Epithelial cell of prostate (primary cell): ENCODE results near the gene SLCO2B1.

Source experiments
- DNase-seq: peaks from one replicate; pipeline ENCODE4 v3.0.0-alpha.2; 2011; ENCODE audit warnings: low read depth, low spot score
- H3K27ac ChIP-seq: fragments of 450-650 bp; 2 replicates; pipeline ENCODE4 v1.5.1; 2017; ENCODE audit warnings: mild to moderate bottlenecking

Gene SLCO2B1

GRCh38 chr11:75189911-75190310, 39.0 kb downstream of the SLCO2B1 start:
- DNase-seq = no peak

DNA sequence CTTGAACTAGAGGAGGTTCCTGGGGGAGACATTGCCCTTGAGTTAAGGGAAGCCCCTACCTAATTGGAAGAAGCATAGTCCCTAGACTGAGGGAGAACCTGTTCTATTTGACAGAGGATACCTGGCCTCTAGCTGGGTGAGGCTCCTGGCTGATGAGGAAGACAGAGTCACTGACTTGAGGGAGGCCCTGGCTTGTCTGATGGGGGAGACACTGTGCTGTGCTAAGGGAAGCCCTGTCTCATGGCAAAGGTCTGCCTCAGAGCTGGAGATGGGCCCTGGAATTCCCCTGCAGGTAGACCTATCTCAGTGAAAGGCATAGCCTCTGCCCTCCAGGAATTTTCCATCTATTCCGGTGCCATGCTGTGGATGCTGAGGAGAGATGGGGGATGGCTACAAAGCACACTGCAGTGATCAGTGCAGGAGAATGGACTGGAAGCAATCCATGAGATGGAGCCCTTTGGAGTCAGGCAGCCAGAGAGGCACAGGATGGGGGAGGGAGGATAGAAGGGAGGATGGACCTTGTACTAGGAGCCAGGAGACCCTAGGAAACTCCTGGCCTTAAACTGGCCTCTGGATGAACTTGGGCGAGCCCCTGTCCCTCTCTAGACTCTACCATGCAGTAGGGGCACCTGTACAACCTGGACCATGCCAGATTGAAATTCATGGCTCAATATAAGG, 39.9 kb downstream of the SLCO2B1 start:
- no peak for DNase-seq
- no peak overlapping the region for H3K27ac ChIP-seq

More at GRCh38 chr11:75189911-75190310, 39.0 kb downstream of the SLCO2B1 start:
- no peak overlapping the region for H3K27ac ChIP-seq

GRCh38 chr11:75191330-75191717, 40.4 kb downstream of the SLCO2B1 start:
- DNase-seq = no peak
- no peak overlapping the region for H3K27ac ChIP-seq

GRCh38 chr11:75193271-75193670, 42.4 kb downstream of the SLCO2B1 start:
- H3K27ac ChIP-seq = no peak overlapping the region
- no peak for DNase-seq

GRCh38 chr11:75193711-75194110, 42.8 kb downstream of the SLCO2B1 start:
- no peak for DNase-seq

DNA sequence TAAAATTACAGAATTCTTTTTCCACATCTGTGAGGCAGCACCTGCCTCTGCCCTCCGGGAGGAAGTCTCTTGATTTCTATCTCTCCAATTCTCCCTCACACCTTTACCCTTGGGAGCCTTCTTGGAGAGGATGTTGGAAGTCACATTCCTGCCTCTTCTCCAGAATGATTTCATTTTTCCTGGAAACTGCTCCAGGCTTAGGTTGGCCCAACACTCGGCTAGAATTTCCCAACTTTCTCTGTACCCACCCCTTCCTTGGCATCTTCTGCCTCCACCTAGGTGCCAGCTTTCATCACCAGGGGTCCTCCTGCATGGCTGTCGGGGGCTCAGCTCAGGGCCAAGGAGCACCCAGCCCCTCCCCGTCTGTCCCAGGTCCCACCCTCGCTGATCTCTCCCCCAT, 43.2 kb downstream of the SLCO2B1 start:
- H3K27ac ChIP-seq = no peak overlapping the region
- DNase-seq = no peak

More at GRCh38 chr11:75193711-75194110, 42.8 kb downstream of the SLCO2B1 start:
- no peak overlapping the region for H3K27ac ChIP-seq

GRCh38 chr11:75195167-75195962, 44.5 kb downstream of the SLCO2B1 start:
- DNase-seq = no peak
- H3K27ac ChIP-seq = no peak overlapping the region

DNA sequence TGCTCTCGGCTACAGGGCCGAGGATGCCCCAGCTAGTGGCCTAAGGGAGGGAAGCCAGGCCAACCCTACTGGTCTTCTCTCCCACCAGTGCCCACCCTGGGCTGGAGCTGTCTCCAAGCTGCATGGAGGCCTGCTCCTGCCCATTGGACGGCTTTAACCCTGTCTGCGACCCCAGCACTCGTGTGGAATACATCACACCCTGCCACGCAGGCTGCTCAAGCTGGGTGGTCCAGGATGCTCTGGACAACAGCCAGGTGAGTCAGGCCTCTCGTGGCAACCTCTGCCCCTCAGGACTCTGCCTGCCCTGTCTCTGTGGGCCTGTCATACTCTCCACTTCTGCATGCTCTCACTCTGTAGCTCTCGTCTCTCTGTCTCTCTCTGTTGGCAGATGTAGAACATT, 45.5 kb downstream of the SLCO2B1 start:
- no peak for DNase-seq
- no peak overlapping the region for H3K27ac ChIP-seq

GRCh38 chr11:75197512-75198277, 46.8 kb downstream of the SLCO2B1 start:
- no peak overlapping the region for H3K27ac ChIP-seq
- DNase-seq = no peak

DNA sequence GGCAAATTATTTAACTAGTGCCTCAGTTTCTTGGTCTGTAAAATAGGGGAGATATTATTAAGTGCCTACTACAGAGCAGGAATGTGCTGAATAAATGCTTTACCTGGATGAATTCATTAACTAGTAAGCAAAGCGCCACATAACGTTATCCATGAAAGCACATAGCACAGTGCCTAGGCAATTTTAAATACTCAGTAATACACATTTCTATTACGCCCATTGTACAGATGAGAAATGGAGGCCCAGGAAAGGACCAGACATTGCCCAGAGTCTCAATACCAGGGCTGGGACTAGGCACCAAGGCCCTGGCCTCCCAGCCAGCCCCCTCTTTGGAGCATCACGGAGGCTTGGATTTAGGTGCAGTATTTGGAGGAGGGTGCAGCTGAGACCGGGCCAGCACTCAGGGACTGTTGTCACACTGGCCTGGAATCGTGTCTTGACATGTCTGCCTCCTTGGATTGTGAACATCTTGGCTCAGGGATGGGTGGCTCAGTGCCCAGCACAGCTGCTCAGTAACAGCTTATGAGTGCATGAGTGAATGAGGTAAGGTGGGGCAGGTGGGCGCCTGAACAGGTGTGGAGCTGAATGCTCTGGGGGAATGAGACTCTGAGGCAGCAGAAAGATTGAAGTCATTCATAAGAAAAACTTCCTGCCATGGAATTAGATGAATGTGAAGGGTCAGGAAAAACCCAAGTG, 47.5 kb downstream of the SLCO2B1 start:
- DNase-seq = no peak
- no peak overlapping the region for H3K27ac ChIP-seq

DNA sequence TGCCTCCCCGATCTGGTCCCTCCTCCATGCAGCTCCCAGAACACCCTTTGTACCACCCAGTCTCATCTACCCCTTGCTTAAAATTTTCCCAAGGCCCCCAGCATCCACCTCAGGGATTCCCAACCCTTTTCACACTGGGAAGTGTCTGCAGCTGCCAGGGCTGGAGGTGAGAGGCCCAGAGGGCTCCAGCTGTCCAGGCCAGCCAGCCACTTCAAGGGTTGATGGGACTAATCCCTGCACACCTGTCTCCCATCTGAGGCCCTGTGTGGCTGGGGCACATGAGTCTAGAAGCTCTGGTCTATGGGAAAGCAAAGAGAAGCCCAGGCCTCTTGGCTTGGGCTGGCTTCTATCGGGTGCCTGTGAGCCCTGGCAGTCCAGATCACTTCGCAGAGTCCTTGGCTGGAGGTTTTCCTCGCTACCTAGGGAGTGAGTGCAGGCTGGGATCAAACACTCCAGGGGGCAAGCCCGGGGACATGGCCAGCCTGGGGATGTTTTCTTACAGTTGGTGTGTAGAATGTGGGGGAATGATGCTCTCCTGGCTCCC, 48.6 kb downstream of the SLCO2B1 start:
- no peak for DNase-seq
- H3K27ac ChIP-seq = no peak overlapping the region

DNA sequence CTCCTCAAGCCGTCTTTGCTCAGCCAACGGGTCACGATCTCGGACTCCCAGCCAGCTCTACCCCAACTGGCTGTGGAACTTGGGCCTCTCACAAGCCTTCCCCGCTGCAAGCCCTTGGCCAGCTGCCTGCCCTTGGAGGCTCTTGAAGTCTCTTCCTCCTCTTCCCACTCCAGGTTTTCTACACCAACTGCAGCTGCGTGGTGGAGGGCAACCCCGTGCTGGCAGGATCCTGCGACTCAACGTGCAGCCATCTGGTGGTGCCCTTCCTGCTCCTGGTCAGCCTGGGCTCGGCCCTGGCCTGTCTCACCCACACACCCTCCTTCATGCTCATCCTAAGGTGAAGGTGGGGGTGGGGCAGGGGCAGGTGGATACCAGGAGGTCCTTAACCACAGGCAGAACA, 49.1 kb downstream of the SLCO2B1 start:
- DNase-seq = no peak
- no peak overlapping the region for H3K27ac ChIP-seq

DNA sequence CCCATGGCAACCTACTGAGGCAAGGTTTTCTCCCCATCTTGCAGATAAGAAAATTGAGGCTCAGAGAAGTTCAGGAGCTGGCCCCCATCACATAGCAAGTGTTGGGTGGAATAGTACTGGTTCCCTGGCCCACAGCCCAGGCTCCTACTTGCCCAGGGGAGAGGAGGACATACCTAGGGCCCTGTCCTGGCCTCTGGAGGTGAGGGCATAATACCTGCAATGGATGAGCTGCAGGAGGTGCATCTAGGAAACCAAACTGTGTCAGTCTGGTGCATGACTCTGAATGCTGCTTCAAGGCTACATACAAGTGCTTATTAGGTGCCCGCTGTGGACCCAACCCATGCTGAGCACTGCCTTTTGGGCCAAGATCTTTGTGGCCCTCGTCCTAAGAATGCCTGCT, 49.6 kb downstream of the SLCO2B1 start:
- no peak for DNase-seq
- H3K27ac ChIP-seq = no peak overlapping the region

- no peak for DNase-seq
- no peak overlapping the region for H3K27ac ChIP-seq
Observed at GRCh38 chr11:75201771-75202170, 50.9 kb downstream of the SLCO2B1 start.

DNA sequence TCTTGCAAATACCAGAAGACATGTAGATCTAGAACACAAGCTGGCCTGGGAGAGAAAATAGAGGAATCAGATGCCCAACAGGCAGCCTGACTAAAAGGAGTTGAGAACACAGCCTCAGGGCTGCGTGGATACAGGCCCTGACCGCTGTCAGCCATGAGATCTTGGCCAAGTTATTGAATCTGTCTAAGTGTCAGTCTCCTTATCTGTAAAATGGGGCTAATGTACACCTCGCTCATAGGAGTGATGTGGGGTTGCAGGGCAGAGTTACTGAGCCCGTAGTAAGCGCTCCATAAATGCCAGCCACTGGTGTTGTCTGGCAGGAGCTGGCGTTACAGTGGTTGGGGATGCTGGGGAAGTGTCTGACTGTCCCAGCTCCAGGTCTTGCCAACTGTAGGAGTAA, 51.3 kb downstream of the SLCO2B1 start:
- H3K27ac ChIP-seq = no peak overlapping the region
- no peak for DNase-seq

DNA sequence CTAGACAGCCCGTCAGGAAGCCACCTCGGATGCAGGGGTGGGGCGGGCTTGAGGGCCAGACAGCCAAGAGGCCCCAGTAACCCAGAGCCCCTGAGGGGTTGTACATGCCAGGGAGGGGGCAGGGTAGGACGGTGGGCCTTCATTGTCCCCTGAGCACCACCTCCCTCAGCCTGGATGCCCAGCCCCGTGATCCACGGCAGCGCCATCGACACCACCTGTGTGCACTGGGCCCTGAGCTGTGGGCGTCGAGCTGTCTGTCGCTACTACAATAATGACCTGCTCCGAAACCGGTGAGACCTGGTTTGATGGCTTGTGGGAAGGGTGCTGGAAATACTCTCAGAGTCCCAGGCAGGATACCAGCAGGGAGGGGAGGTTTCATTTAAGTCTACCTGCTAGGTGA, 52.2 kb downstream of the SLCO2B1 start:
- H3K27ac ChIP-seq = no peak overlapping the region
- no peak for DNase-seq

- no peak for DNase-seq
- H3K27ac ChIP-seq = no peak overlapping the region
Observed at GRCh38 chr11:75203641-75204011, 52.7 kb downstream of the SLCO2B1 start.

DNA sequence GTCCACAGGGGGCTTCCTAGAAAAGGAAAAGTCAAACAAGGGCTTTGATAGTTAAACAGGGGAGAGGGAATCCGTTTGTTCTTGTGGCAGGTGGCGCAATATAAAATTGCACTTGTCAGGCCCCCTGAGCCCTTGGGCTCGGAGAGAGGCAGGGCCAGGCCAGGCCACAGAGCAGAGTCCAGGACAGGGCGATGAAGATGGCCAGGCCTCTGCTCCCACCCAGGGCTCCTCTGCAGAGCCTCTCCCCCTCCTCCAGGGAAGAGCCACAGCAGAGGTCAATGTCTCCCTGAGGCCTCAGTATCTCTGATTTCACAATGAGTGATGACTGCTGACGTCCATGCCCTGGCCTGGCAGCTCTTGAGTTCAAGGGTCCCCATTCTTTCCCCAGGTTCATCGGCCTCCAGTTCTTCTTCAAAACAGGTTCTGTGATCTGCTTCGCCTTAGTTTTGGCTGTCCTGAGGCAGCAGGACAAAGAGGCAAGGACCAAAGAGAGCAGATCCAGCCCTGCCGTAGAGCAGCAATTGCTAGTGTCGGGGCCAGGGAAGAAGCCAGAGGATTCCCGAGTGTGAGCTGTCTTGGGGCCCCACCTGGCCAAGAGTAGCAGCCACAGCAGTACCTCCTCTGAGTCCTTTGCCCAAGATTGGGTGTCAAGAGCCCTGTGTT, 53.2 kb downstream of the SLCO2B1 start:
- H3K27ac ChIP-seq = no peak overlapping the region
- no peak for DNase-seq

DNA sequence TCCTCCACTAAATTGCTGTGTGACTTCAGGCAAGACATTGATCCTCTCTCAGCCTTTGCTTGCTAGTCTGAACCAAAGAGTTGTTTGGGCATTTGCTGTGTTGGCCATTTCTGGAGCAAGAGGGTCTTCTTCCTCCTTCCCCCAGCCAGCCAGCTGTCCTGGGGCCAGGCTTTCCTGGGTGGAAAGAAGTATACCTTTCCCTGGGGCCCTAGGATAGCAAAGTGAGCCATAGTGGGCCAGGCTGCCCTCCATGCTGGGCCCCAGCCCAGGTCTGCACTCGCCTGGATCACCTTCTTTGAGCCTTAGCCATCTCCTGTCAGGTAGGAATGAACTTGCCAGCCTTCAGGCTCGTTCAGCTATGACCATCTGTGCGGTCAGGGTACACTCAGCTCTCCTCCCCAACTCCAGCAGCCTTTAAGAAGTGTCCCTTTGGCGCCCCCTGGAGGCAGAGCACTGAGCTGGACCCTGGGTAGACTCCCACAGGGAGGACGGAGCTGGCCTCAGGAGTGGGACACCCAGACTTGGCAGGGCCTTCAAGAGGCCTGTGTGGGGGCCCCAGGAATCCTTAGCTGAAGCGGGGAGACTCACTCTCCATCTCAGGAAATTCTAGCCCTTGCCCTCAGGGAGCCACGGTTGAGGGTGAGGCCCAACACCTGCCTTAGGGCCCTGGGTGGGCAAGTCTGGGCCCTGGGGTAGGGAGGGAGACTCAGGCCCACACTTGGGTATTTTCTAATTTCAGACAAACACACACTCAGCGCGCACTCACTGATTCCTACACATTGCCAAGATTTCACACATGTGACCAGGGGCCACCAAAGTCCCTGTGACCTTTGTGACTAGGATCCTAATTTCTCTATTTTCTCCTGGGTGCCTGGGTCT, 54.0 kb downstream of the SLCO2B1 start:
- DNase-seq = peak; percentile 20
- no peak overlapping the region for H3K27ac ChIP-seq
